HG03460 (cell line): ENCODE data around the gene ZNF135.

Experiments used
- ATAC-seq: cut with Tn5 transposase; IDR thresholded peaks from one replicate; pipeline ENCODE4 v1.9.1; 2021; ENCODE audit not compliant: unreplicated experiment

ZNF135 gene

GRCh38 chr19:58091251-58091995 lies 32.3 kb downstream of the ZNF135 start:
- no peak for ATAC-seq

- ATAC-seq: no peak
Observed at GRCh38 chr19:58093071-58093470, 34.0 kb downstream of the ZNF135 start.

- ATAC-seq: no peak
Observed at GRCh38 chr19:58095328-58095727, 36.2 kb downstream of the ZNF135 start.

GRCh38 chr19:58096884-58097283 lies 37.8 kb downstream of the ZNF135 start:
- no peak for ATAC-seq

GRCh38 chr19:58097349-58097748 lies 38.3 kb downstream of the ZNF135 start:
- no peak for ATAC-seq

GRCh38 chr19:58097781-58098681 lies 38.9 kb downstream of the ZNF135 start, which contains the start of gene ZSCAN18:
Gene ZSCAN18, minus strand, starts transcription at chr19:58098231. Its CDS starts 7,964 bp downstream, at chr19:58090267.
- ATAC-seq: no peak

GRCh38 chr19:58098682-58098998 lies 39.6 kb downstream of the ZNF135 start:
- no peak for ATAC-seq

GRCh38 chr19:58107778-58108545 lies 48.9 kb downstream of the ZNF135 start:
- ATAC-seq: no peak

- no peak for ATAC-seq
Observed at GRCh38 chr19:58108546-58108817, 49.4 kb downstream of the ZNF135 start.

- ATAC-seq: no peak
Observed at GRCh38 chr19:58117841-58118575, 58.9 kb downstream of the ZNF135 start.

GRCh38 chr19:58118979-58119733 lies 60.1 kb downstream of the ZNF135 start:
- ATAC-seq: no peak
